GM12878 (cell line): ENCODE results near the gene KMO. TPM values are rescaled to one million over a fixed set of nuclear protein-coding genes. Genes with fewer than 3 reads are reported as not detected.
A peak's percentile ranks its signal among the peaks of the same experiment; 100 is the strongest.

Experiments used
- ATAC-seq: fragments of 200-7000 bp; cut with Tn5 transposase; 3 replicates; pipeline ENCODE4 v1.9.1; 2020; ENCODE audit warnings: mild to moderate bottlenecking, moderate library complexity
- BruUV-seq: library from RNA; stranded (reverse); fragments of 400-500 nt; replicated peaks from 2 replicates; lab custom pipeline; 2021; lab: Mats Ljungman, UMichigan
- CTCF ChIA-PET: fragments of 300-600 bp; sonication (Branson Sonifier 250); formaldehyde crosslinking; extraction: SDS; loops from one replicate; lab custom pipeline; 2021; ENCODE audit warnings: inconsistent platforms; lab: Yijun Ruan, JAX
- POLR2A ChIA-PET: fragments of 350-600 bp; formaldehyde crosslinking; extraction: SDS; loops from one replicate; lab custom pipeline; 2021; ENCODE audit warnings: inconsistent platforms; lab: Charles Lee
- RAD21 ChIA-PET: fragments of 300-600 bp; sonication (Branson Sonifier 250); formaldehyde crosslinking; loops from one replicate; lab custom pipeline; 2023; ENCODE audit warnings: antibody characterized with exemption; ENCODE audit not compliant: unreplicated experiment; lab: Charles Lee
- SMC1A ChIA-PET: fragments of 300-600 bp; sonication (Branson Sonifier 250); formaldehyde crosslinking; loops from one replicate; lab custom pipeline; 2023; ENCODE audit not compliant: unreplicated experiment, uncharacterized antibody; lab: Charles Lee
- DNase-seq: peaks from one replicate; pipeline ENCODE4 v3.0.0-alpha.2; 2011; ENCODE audit warnings: low read depth, low spot score
- FAIRE-seq: peaks from 3 replicates; lab custom pipeline; 2011; peaks lifted over from hg19 to GRCh38; lab: Jason Lieb, UNC
- H2AFZ ChIP-seq: 2 replicates; pipeline ENCODE4 v1.6.0; 2011; ENCODE audit warnings: low read depth, low read length, control low read depth; ENCODE audit not compliant: control insufficient read depth
- H3K27ac ChIP-seq: 2 replicates; pipeline ENCODE4 v1.5.1; 2011; ENCODE audit warnings: control low read depth; ENCODE audit not compliant: control insufficient read depth, insufficient read depth
- H3K27me3 ChIP-seq, 2 experiments: replicated peaks in 1 of 2; 2 replicates each; pipeline versions ENCODE4 v1.6.0 to v1.6.1; 2011; ENCODE audit warnings: low read length in 1 of 2; ENCODE audit not compliant: control insufficient read depth in 2 of 2, insufficient read depth in 2 of 2
- H3K36me3 ChIP-seq, 2 experiments: 2 replicates each; pipeline ENCODE4 v1.5.1; 2011; ENCODE audit warnings: low read length in 1 of 2; ENCODE audit not compliant: control insufficient read depth in 2 of 2, insufficient read depth in 2 of 2
- H3K4me1 ChIP-seq: 2 replicates; pipeline ENCODE4 v1.6.1; 2011; ENCODE audit warnings: mild to moderate bottlenecking, low read length, moderate library complexity, mixed read lengths; ENCODE audit not compliant: control insufficient read depth, insufficient read depth
- H3K4me2 ChIP-seq: 2 replicates; pipeline ENCODE4 v1.6.0; 2011; ENCODE audit warnings: control low read depth; ENCODE audit not compliant: control insufficient read depth, insufficient read depth
- H3K4me3 ChIP-seq: fragments of 200-600 bp; sonication (generic); 2 replicates; pipeline ENCODE4 v1.5.1; 2016
- H3K79me2 ChIP-seq: 2 replicates; pipeline ENCODE4 v1.6.0; 2011; ENCODE audit warnings: low read length; ENCODE audit not compliant: control insufficient read depth, insufficient read depth
- H3K9ac ChIP-seq: 2 replicates; pipeline ENCODE4 v1.8.0; 2011; ENCODE audit warnings: low read length, control low read depth, mixed read lengths; ENCODE audit not compliant: control insufficient read depth, insufficient read depth
- H3K9me3 ChIP-seq: replicated peaks from 3 replicates; pipeline ENCODE4 v1.5.1; 2011; ENCODE audit warnings: mild to moderate bottlenecking, low read length; ENCODE audit not compliant: control insufficient read depth, insufficient read depth
- H4K20me1 ChIP-seq: 2 replicates; pipeline ENCODE4 v1.6.0; 2011; ENCODE audit not compliant: control insufficient read depth, insufficient read depth
- BCL11A ChIP-seq: IDR thresholded peaks from 2 replicates; pipeline ENCODE4 v1.6.1; 2011; ENCODE audit warnings: low read depth, low read length
- CBX5 ChIP-seq: sonication (generic); IDR thresholded peaks from 2 replicates; pipeline ENCODE4 v1.6.1; 2016; ENCODE audit warnings: low read depth, moderate library complexity, mild to moderate bottlenecking, inconsistent platforms
- CEBPZ ChIP-seq: fragments of 150-350 bp; IDR thresholded peaks from 2 replicates; pipeline ENCODE4 v1.6.1; 2016; ENCODE audit warnings: low read depth, low read length
- FOS ChIP-seq: IDR thresholded peaks from 3 replicates; pipeline ENCODE4 v1.6.1; 2011; ENCODE audit warnings: borderline replicate concordance; ENCODE audit not compliant: insufficient read length; ENCODE audit errors: extremely low read depth
- MEF2B ChIP-seq: fragments of 450-650 bp; IDR thresholded peaks from 2 replicates; pipeline ENCODE4 v1.6.1; 2018; ENCODE audit warnings: mild to moderate bottlenecking, moderate library complexity; ENCODE audit not compliant: partially characterized antibody, poor library complexity, severe bottlenecking
- SREBF1 ChIP-seq: IDR thresholded peaks from 2 replicates; pipeline ENCODE4 v1.6.1; 2012; ENCODE audit warnings: mild to moderate bottlenecking, low read length
- TAF1 ChIP-seq: IDR thresholded peaks from 2 replicates; pipeline ENCODE4 v1.6.1; 2011; ENCODE audit warnings: mild to moderate bottlenecking, low read depth, low read length, borderline replicate concordance
- TCF3 ChIP-seq: IDR thresholded peaks from 2 replicates; pipeline ENCODE4 v1.6.1; 2012; ENCODE audit warnings: low read depth, mild to moderate bottlenecking, low read length, borderline replicate concordance; ENCODE audit not compliant: insufficient read depth
- WGBS: methylation state at CpG from one replicate; pipeline ENCODE4 v1.1.6; 2016; ENCODE audit warnings: low lambda C conversion rate; ENCODE audit not compliant: insufficient replicate concordance, insufficient coverage; ENCODE audit errors: missing lambda C conversion rate; 5-methylcytosine and 5-hydroxymethylcytosine counted together
- in situ Hi-C: fragments of 300-500 bp; cut with MboI; formaldehyde crosslinking; loops from 9 replicates; pipeline ENCODE4 v1.14.3; 2018; ENCODE audit warnings: mixed read lengths
- intact Hi-C: fragments of 100-400 bp; cut with micrococcal nuclease; formaldehyde crosslinking; loops from one replicate; pipeline ENCODE4 v1.14.2; 2022; ENCODE audit not compliant: unreplicated experiment
- polyA plus RNA-seq, 11 experiments: library from polyadenylated mRNA; depleted of rRNA in 4 of 11; unstranded in 6 of 11; stranded (reverse) in 5 of 11; fragments of >200 nt; fragmentation: Nextera tagmentation in 4 of 11; fragmentation: Illumina TruSeq in 1 of 11; extraction: Ambion mirVana in 4 of 11; extraction: Trizol in 1 of 11; gene quantifications; 1 replicate in 1 of 11; 2 replicates in 10 of 11; pipeline versions ENCODE4 v1.2.1 to v1.2.3, GENCODE V29; 2011 to 2016; ENCODE audit warnings: inconsistent platforms in 2 of 11, missing spikeins in 2 of 11, low read depth in 1 of 11
- total RNA-seq, 4 experiments: library from RNA; depleted of rRNA in 3 of 4; stranded (reverse); fragments of >200 nt in 3 of 4; fragmentation: Illumina TruSeq in 1 of 4; extraction: Trizol in 1 of 4; gene quantifications; 2 replicates each; pipeline versions ENCODE4 v1.2.1 to v1.2.3, GENCODE V29; 2013 to 2021

The KMO gene
- total and polyA plus RNA-seq, 10 of the 15 experiments (the other 5 are each of a cell fraction or from before 2014, with no cell fraction given), result 0.68 to 5.9 (median 1.5) TPM

DNA sequence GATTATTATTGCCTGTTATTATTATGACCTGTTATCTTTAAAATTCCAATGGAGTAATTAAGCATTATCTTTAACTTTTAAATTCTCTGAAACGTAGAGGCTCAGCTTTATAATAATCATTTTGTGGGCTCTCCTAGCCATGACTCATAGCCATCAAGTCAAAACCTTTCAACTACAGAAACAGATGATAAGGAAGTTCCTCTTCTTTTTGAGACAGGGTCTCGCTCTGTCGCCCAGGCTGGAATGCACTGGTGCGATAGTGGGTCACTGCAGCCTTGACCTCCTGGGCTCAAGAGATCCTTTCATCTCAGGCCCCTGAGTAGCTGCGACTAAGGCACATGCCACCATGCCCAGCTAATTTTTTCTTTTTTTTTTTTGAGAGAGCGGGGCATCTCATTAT, 64.5 kb downstream of the KMO start:
- Histone ChIP-seq H3K9me3 (no peaks in the 10 kb centered on the region), H4K20me1 (no peaks in the 10 kb centered on the region), H3K27me3 (no peaks in the 10 kb centered on the region; a peak in 1 of 4 replicates), H3K4me1 (peaks cover 4% of the 10 kb centered on the region; the same call in 1 of the 2 replicates), H3K4me2 (no peak overlapping the region), H3K36me3 (no peaks in the 10 kb centered on the region; a peak in 1 of 4 replicates), H3K79me2 (no peaks in the 10 kb centered on the region), H3K4me3 (no peak overlapping the region), H2AFZ (no peak overlapping the region), H3K9ac (no peak overlapping the region), H3K27ac (no peak overlapping the region)
- intact Hi-C loops (no loop called here), in situ Hi-C loops (no loop called here)
- ChIA-PET CTCF (interaction anchor here (1.0 to 4.4 kb wide), 2 partner anchors 14 to 71 kb away, joined by 3 to 30 read pairs; no protein-coding TSS in a partner anchor), RAD21 (no interaction called here), SMC1A (interaction anchor here (0.6 to 0.9 kb wide), 3 partner anchors 45 to 92 kb away, joined by 3 read pairs; no protein-coding TSS in a partner anchor), POLR2A (interaction anchor here (0.5 kb wide), 1 partner anchor 381 kb away, joined by 4 read pairs; no protein-coding TSS in a partner anchor)
- WGBS, result 31% methylated on average over 6 of the region's 6 CpGs
- DNase-seq (no peak), ATAC-seq (no peak), FAIRE-seq (no peak)
- TF ChIP-seq FOS (no peak), TCF3 (no peak)
- BruUV-seq, result no TSS peak

DNA sequence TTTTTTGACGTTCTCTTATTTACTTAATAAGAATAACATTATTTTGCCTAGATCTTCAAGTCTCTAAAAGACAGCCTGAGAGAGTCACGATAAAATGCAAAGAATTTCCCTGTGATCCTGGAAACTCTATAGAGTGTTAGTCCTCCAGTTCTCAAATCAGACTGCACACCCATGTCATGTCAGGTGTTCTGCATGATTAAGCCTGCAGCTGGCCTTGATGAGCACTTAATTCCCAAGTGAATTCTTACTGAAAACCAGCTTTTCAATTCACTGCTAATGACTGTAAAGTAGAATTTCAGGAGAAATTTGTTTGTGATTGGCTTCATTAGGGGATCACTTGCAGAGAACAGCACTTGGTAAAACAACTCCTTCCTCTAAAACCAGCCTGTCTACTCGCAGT, 66.1 kb downstream of the KMO start:
- H3K9ac ChIP-seq, result no peak overlapping the region
- ATAC-seq (no peak), DNase-seq (peak; percentile 16), FAIRE-seq (no peak)
- no TSS peak for BruUV-seq
- peak overlapping the region; percentile 19; the same call in 1 of the 2 replicates for H2AFZ ChIP-seq
- H3K27me3 ChIP-seq, result no peaks in the 10 kb centered on the region; a peak in 1 of 4 replicates
- intact Hi-C loops, result no loop called here
- 0% methylated on average over 3 of the region's 3 CpGs for WGBS
- no peak overlapping the region for H3K27ac ChIP-seq
- in situ Hi-C loops, result no loop called here
- ChIA-PET POLR2A (no interaction called here), RAD21 (interaction anchor here (1.6 kb wide), 1 partner anchor 13 kb away, joined by 4 read pairs; no protein-coding TSS in a partner anchor), SMC1A (interaction anchor here (0.9 to 1.0 kb wide), 2 partner anchors 13 to 66 kb away, joined by 3 to 4 read pairs; no protein-coding TSS in a partner anchor), CTCF (interaction anchor here (0.5 to 4.4 kb wide), 3 partner anchors 13 to 606 kb away, joined by 3 to 30 read pairs (median 3); no protein-coding TSS in a partner anchor)
- no peak overlapping the region for H3K4me2 ChIP-seq
- H3K79me2 ChIP-seq, result no peaks in the 10 kb centered on the region
- TF ChIP-seq CBX5 (no peak), BCL11A (no peak), TAF1 (no peak), MEF2B (peak; percentile 28), CEBPZ (no peak), SREBF1 (no peak)
- no peaks in the 10 kb centered on the region for H3K9me3 ChIP-seq
- H4K20me1 ChIP-seq, result no peaks in the 10 kb centered on the region
- H3K36me3 ChIP-seq, result no peaks in the 10 kb centered on the region; a peak in 1 of 4 replicates
- H3K4me1 ChIP-seq, result peaks cover 4% of the 10 kb centered on the region; the same call in 1 of the 2 replicates
- no peak overlapping the region for H3K4me3 ChIP-seq
